GM12878 (cell line): Measurements from ENCODE around the gene KLHL34. TPM values are rescaled to one million over a fixed set of nuclear protein-coding genes. Genes with fewer than 3 reads are reported as not detected.

Experiments used
- ATAC-seq: fragments of 200-7000 bp; cut with Tn5 transposase; 3 replicates; pipeline ENCODE4 v1.9.1; 2020; ENCODE audit warnings: mild to moderate bottlenecking, moderate library complexity
- BruUV-seq: library from RNA; stranded (reverse); fragments of 400-500 nt; replicated peaks from 2 replicates; lab custom pipeline; 2021; lab: Mats Ljungman, UMichigan
- CTCF ChIA-PET: fragments of 300-600 bp; sonication (Branson Sonifier 250); formaldehyde crosslinking; extraction: SDS; loops from one replicate; lab custom pipeline; 2021; ENCODE audit warnings: inconsistent platforms; lab: Yijun Ruan, JAX
- POLR2A ChIA-PET: fragments of 350-600 bp; formaldehyde crosslinking; extraction: SDS; loops from one replicate; lab custom pipeline; 2021; ENCODE audit warnings: inconsistent platforms; lab: Charles Lee
- RAD21 ChIA-PET: fragments of 300-600 bp; sonication (Branson Sonifier 250); formaldehyde crosslinking; loops from one replicate; lab custom pipeline; 2023; ENCODE audit warnings: antibody characterized with exemption; ENCODE audit not compliant: unreplicated experiment; lab: Charles Lee
- SMC1A ChIA-PET: fragments of 300-600 bp; sonication (Branson Sonifier 250); formaldehyde crosslinking; loops from one replicate; lab custom pipeline; 2023; ENCODE audit not compliant: unreplicated experiment, uncharacterized antibody; lab: Charles Lee
- DNase-seq: peaks from one replicate; pipeline ENCODE4 v3.0.0-alpha.2; 2011; ENCODE audit warnings: low read depth, low spot score
- FAIRE-seq: peaks from 3 replicates; lab custom pipeline; 2011; peaks lifted over from hg19 to GRCh38; lab: Jason Lieb, UNC
- H2AFZ ChIP-seq: 2 replicates; pipeline ENCODE4 v1.6.0; 2011; ENCODE audit warnings: low read depth, low read length, control low read depth; ENCODE audit not compliant: control insufficient read depth
- H3K27ac ChIP-seq: 2 replicates; pipeline ENCODE4 v1.5.1; 2011; ENCODE audit warnings: control low read depth; ENCODE audit not compliant: control insufficient read depth, insufficient read depth
- H3K27me3 ChIP-seq, 2 experiments: replicated peaks in 1 of 2; 2 replicates each; pipeline versions ENCODE4 v1.6.0 to v1.6.1; 2011; ENCODE audit warnings: low read length in 1 of 2; ENCODE audit not compliant: control insufficient read depth in 2 of 2, insufficient read depth in 2 of 2
- H3K36me3 ChIP-seq, 2 experiments: 2 replicates each; pipeline ENCODE4 v1.5.1; 2011; ENCODE audit warnings: low read length in 1 of 2; ENCODE audit not compliant: control insufficient read depth in 2 of 2, insufficient read depth in 2 of 2
- H3K4me1 ChIP-seq: 2 replicates; pipeline ENCODE4 v1.6.1; 2011; ENCODE audit warnings: mild to moderate bottlenecking, low read length, moderate library complexity, mixed read lengths; ENCODE audit not compliant: control insufficient read depth, insufficient read depth
- H3K4me2 ChIP-seq: 2 replicates; pipeline ENCODE4 v1.6.0; 2011; ENCODE audit warnings: control low read depth; ENCODE audit not compliant: control insufficient read depth, insufficient read depth
- H3K4me3 ChIP-seq: fragments of 200-600 bp; sonication (generic); 2 replicates; pipeline ENCODE4 v1.5.1; 2016
- H3K79me2 ChIP-seq: 2 replicates; pipeline ENCODE4 v1.6.0; 2011; ENCODE audit warnings: low read length; ENCODE audit not compliant: control insufficient read depth, insufficient read depth
- H3K9ac ChIP-seq: 2 replicates; pipeline ENCODE4 v1.8.0; 2011; ENCODE audit warnings: low read length, control low read depth, mixed read lengths; ENCODE audit not compliant: control insufficient read depth, insufficient read depth
- H3K9me3 ChIP-seq: replicated peaks from 3 replicates; pipeline ENCODE4 v1.5.1; 2011; ENCODE audit warnings: mild to moderate bottlenecking, low read length; ENCODE audit not compliant: control insufficient read depth, insufficient read depth
- H4K20me1 ChIP-seq: 2 replicates; pipeline ENCODE4 v1.6.0; 2011; ENCODE audit not compliant: control insufficient read depth, insufficient read depth
- EZH2 ChIP-seq: IDR thresholded peaks from 2 replicates; pipeline ENCODE4 v1.6.1; 2012; ENCODE audit warnings: low read depth, mild to moderate bottlenecking, control low read depth, inconsistent platforms, low read length, borderline replicate concordance; ENCODE audit not compliant: control insufficient read depth
- FOXM1 ChIP-seq: IDR thresholded peaks from 2 replicates; pipeline ENCODE4 v1.6.1; 2012; ENCODE audit warnings: low read depth, mild to moderate bottlenecking, inconsistent platforms, low read length, moderate library complexity
- IKZF2 ChIP-seq, 2 experiments: fragments of 450-650 bp; IDR thresholded peaks; 2 replicates each; pipeline ENCODE4 v1.6.1; 2017; ENCODE audit warnings: mild to moderate bottlenecking in 2 of 2, moderate library complexity in 2 of 2
- KDM1A ChIP-seq: fragments of 200-600 bp; sonication (generic); IDR thresholded peaks from 2 replicates; pipeline ENCODE4 v1.6.1; 2016; ENCODE audit warnings: borderline replicate concordance
- NR2C1 ChIP-seq: fragments of 450-650 bp; IDR thresholded peaks from 2 replicates; pipeline ENCODE4 v1.6.1; 2017; ENCODE audit warnings: antibody characterized with exemption, mild to moderate bottlenecking, moderate library complexity
- NR2C2 ChIP-seq: IDR thresholded peaks from 2 replicates; pipeline ENCODE4 v1.6.1; 2011; ENCODE audit warnings: borderline replicate concordance, low read depth; ENCODE audit not compliant: control insufficient read depth, insufficient read length
- SPI1 ChIP-seq: IDR thresholded peaks from 2 replicates; pipeline ENCODE4 v1.6.1; 2011; ENCODE audit warnings: low read depth, mild to moderate bottlenecking, low read length, moderate library complexity, borderline replicate concordance; ENCODE audit not compliant: insufficient read depth
- TCF7 ChIP-seq: IDR thresholded peaks from 2 replicates; pipeline ENCODE4 v1.6.1; 2014; ENCODE audit warnings: antibody characterized with exemption, borderline replicate concordance
- ZNF207 ChIP-seq: fragments of 450-650 bp; IDR thresholded peaks from 2 replicates; pipeline ENCODE4 v1.6.1; 2014; ENCODE audit warnings: antibody characterized with exemption, mild to moderate bottlenecking, borderline replicate concordance
- ZNF274 ChIP-seq: IDR thresholded peaks from one replicate; pipeline ENCODE4 v1.8.0; 2011; ENCODE audit not compliant: insufficient read length, insufficient read depth
- WGBS: methylation state at CpG from one replicate; pipeline ENCODE4 v1.1.6; 2016; ENCODE audit warnings: low lambda C conversion rate; ENCODE audit not compliant: insufficient replicate concordance, insufficient coverage; ENCODE audit errors: missing lambda C conversion rate; 5-methylcytosine and 5-hydroxymethylcytosine counted together
- in situ Hi-C: fragments of 300-500 bp; cut with MboI; formaldehyde crosslinking; loops from 9 replicates; pipeline ENCODE4 v1.14.3; 2018; ENCODE audit warnings: mixed read lengths
- intact Hi-C: fragments of 100-400 bp; cut with micrococcal nuclease; formaldehyde crosslinking; loops from one replicate; pipeline ENCODE4 v1.14.2; 2022; ENCODE audit not compliant: unreplicated experiment
- polyA plus RNA-seq, 11 experiments: library from polyadenylated mRNA; depleted of rRNA in 4 of 11; unstranded in 6 of 11; stranded (reverse) in 5 of 11; fragments of >200 nt; fragmentation: Nextera tagmentation in 4 of 11; fragmentation: Illumina TruSeq in 1 of 11; extraction: Ambion mirVana in 4 of 11; extraction: Trizol in 1 of 11; gene quantifications; 1 replicate in 1 of 11; 2 replicates in 10 of 11; pipeline versions ENCODE4 v1.2.1 to v1.2.3, GENCODE V29; 2011 to 2016; ENCODE audit warnings: inconsistent platforms in 2 of 11, missing spikeins in 2 of 11, low read depth in 1 of 11
- total RNA-seq, 4 experiments: library from RNA; depleted of rRNA in 3 of 4; stranded (reverse); fragments of >200 nt in 3 of 4; fragmentation: Illumina TruSeq in 1 of 4; extraction: Trizol in 1 of 4; gene quantifications; 2 replicates each; pipeline versions ENCODE4 v1.2.1 to v1.2.3, GENCODE V29; 2013 to 2021
- TF ChIP-seq, protein P1 (sequence below): IDR thresholded peaks from 2 replicates; pipeline ENCODE4 v1.6.1; 2012; ENCODE audit warnings: improper control_type of control experiment, low read depth, low read length; ENCODE audit not compliant: insufficient replicate concordance
- TF ChIP-seq, protein P2 (sequence below): fragments of 150-350 bp; IDR thresholded peaks from 2 replicates; pipeline ENCODE4 v1.6.1; 2014; ENCODE audit warnings: mild to moderate bottlenecking, low read depth, low read length

KLHL34 gene
- total and polyA plus RNA-seq, 10 of the 15 experiments (the other 5 are each of a cell fraction or from before 2014, with no cell fraction given), result not detected

GRCh38 chrX:21698272-21698671, 40.1 kb upstream of the KLHL34 start:
- in situ Hi-C loops, result no loop called here
- SMC1A ChIA-PET, result no interaction called here

DNA sequence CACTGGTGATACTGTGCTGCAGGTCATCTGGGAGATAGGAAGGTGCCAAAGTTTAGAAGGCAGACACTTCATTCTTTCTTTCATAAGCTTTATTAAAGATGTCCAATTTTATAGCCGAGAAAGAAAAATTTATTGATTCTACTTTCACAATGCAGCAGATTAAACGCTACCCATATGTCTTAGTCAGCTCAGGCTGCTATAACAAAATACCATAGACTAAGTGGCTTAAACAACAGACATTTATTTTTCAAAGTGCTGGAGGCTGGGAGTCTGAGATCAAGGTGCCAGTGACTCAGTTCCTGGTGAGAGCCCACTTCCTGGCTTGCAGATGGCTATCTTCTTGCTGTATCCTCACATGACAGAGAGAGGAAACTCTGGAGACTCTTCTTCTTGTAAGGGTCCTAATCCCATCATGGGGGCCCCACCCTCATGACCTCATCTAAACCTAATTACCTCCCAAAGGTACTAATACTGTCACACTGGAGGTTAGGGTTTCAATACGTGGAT, 33.4 kb upstream of the KLHL34 start:
- POLR2A ChIA-PET, result no interaction called here
- no peaks in the 10 kb centered on the region for H4K20me1 ChIP-seq
- ATAC-seq (no peak), DNase-seq (no peak), FAIRE-seq (no peak)
- intact Hi-C loops, result no loop called here
- H2AFZ ChIP-seq, result no peak overlapping the region
- no peak overlapping the region for H3K4me3 ChIP-seq
- RAD21 ChIA-PET, result no interaction called here
- H3K36me3 ChIP-seq, result no peaks in the 10 kb centered on the region
- SMC1A ChIA-PET, result no interaction called here
- CTCF ChIA-PET, result interaction anchor here (1.2 kb wide), 1 partner anchor 19 kb away, joined by 4 read pairs; no protein-coding TSS in a partner anchor
- 58% methylated on average over 3 of the region's 3 CpGs for WGBS
- in situ Hi-C loops, result no loop called here
- H3K4me1 ChIP-seq, result no peaks in the 10 kb centered on the region
- no TSS peak for BruUV-seq
- no peaks in the 10 kb centered on the region for H3K9me3 ChIP-seq
- no peak overlapping the region for H3K4me2 ChIP-seq
- no peaks in the 10 kb centered on the region for H3K79me2 ChIP-seq
- H3K27me3 ChIP-seq, result no peaks in the 10 kb centered on the region
- no peak overlapping the region for H3K27ac ChIP-seq
- H3K9ac ChIP-seq, result no peak overlapping the region
- TF ChIP-seq TCF7 (no peak), ZNF207 (no peak), EZH2 (no peak), NR2C1 (no peak), IKZF2 (IDR thresholded peaks at IDR 0.05) (no peak), ZNF274 (no peak), KDM1A (no peak)
- TF ChIP-seq, protein P1, sequence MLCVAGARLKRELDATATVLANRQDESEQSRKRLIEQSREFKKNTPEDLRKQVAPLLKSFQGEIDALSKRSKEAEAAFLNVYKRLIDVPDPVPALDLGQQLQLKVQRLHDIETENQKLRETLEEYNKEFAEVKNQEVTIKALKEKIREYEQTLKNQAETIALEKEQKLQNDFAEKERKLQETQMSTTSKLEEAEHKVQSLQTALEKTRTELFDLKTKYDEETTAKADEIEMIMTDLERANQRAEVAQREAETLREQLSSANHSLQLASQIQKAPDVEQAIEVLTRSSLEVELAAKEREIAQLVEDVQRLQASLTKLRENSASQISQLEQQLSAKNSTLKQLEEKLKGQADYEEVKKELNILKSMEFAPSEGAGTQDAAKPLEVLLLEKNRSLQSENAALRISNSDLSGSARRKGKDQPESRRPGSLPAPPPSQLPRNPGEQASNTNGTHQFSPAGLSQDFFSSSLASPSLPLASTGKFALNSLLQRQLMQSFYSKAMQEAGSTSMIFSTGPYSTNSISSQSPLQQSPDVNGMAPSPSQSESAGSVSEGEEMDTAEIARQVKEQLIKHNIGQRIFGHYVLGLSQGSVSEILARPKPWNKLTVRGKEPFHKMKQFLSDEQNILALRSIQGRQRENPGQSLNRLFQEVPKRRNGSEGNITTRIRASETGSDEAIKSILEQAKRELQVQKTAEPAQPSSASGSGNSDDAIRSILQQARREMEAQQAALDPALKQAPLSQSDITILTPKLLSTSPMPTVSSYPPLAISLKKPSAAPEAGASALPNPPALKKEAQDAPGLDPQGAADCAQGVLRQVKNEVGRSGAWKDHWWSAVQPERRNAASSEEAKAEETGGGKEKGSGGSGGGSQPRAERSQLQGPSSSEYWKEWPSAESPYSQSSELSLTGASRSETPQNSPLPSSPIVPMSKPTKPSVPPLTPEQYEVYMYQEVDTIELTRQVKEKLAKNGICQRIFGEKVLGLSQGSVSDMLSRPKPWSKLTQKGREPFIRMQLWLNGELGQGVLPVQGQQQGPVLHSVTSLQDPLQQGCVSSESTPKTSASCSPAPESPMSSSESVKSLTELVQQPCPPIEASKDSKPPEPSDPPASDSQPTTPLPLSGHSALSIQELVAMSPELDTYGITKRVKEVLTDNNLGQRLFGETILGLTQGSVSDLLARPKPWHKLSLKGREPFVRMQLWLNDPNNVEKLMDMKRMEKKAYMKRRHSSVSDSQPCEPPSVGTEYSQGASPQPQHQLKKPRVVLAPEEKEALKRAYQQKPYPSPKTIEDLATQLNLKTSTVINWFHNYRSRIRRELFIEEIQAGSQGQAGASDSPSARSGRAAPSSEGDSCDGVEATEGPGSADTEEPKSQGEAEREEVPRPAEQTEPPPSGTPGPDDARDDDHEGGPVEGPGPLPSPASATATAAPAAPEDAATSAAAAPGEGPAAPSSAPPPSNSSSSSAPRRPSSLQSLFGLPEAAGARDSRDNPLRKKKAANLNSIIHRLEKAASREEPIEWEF, result no peak

More at GRCh38 chrX:21698272-21698671, 40.1 kb upstream of the KLHL34 start:
- H3K9ac ChIP-seq, result no peak overlapping the region
- TF ChIP-seq NR2C2 (no peak), SPI1 (0 out of 2 replicates have a peak, but pooled peaks have one; percentile 12), FOXM1 (no peak)
- TF ChIP-seq, protein P2, sequence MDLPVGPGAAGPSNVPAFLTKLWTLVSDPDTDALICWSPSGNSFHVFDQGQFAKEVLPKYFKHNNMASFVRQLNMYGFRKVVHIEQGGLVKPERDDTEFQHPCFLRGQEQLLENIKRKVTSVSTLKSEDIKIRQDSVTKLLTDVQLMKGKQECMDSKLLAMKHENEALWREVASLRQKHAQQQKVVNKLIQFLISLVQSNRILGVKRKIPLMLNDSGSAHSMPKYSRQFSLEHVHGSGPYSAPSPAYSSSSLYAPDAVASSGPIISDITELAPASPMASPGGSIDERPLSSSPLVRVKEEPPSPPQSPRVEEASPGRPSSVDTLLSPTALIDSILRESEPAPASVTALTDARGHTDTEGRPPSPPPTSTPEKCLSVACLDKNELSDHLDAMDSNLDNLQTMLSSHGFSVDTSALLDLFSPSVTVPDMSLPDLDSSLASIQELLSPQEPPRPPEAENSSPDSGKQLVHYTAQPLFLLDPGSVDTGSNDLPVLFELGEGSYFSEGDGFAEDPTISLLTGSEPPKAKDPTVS, result no peak
- ATAC-seq, result no peak
- CTCF ChIA-PET, result no interaction called here
- no peak overlapping the region for H3K4me2 ChIP-seq
- POLR2A ChIA-PET, result no interaction called here
- H3K79me2 ChIP-seq, result no peaks in the 10 kb centered on the region
- H3K27ac ChIP-seq, result no peak overlapping the region
- intact Hi-C loops, result no loop called here
- H3K4me1 ChIP-seq, result no peaks in the 10 kb centered on the region
- RAD21 ChIA-PET, result no interaction called here
- no peak for DNase-seq
- no peak overlapping the region for H2AFZ ChIP-seq
- H3K9me3 ChIP-seq, result no peaks in the 10 kb centered on the region
- no peak for FAIRE-seq
- H3K27me3 ChIP-seq, result no peaks in the 10 kb centered on the region
- H3K4me3 ChIP-seq, result no peak overlapping the region
- H4K20me1 ChIP-seq, result no peaks in the 10 kb centered on the region
- BruUV-seq, result no TSS peak
- no peaks in the 10 kb centered on the region for H3K36me3 ChIP-seq
- 0% methylated on average over 4 of the region's 4 CpGs for WGBS
